ENCODE data around the gene SF3B6.

Gene SF3B6

DNA sequence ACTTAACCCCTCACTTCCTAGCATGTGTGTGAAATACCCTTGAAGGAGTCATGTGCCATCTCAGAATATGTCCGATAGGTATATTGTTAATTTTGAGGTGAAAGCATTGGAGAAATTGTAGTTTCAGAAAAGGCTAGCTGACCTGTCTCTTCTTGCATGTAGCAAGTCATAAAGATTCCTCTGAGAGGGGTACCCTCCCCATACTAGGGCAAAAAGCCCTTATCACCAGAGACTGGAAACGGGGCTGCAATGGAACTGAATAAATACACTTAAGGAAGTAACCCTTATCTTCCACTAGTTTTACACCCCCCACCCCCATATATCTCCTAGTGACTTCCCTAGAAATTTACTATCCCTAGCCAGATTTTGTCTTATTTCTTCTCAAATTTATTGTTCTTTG lies 1.8 kb upstream of the SF3B6 start:
- TF ChIP-seq, protein P1, sequence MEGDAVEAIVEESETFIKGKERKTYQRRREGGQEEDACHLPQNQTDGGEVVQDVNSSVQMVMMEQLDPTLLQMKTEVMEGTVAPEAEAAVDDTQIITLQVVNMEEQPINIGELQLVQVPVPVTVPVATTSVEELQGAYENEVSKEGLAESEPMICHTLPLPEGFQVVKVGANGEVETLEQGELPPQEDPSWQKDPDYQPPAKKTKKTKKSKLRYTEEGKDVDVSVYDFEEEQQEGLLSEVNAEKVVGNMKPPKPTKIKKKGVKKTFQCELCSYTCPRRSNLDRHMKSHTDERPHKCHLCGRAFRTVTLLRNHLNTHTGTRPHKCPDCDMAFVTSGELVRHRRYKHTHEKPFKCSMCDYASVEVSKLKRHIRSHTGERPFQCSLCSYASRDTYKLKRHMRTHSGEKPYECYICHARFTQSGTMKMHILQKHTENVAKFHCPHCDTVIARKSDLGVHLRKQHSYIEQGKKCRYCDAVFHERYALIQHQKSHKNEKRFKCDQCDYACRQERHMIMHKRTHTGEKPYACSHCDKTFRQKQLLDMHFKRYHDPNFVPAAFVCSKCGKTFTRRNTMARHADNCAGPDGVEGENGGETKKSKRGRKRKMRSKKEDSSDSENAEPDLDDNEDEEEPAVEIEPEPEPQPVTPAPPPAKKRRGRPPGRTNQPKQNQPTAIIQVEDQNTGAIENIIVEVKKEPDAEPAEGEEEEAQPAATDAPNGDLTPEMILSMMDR (IDR thresholded peaks at IDR 0.05; ENCODE audit: low read depth, low read length), result no peak
- H3K27me3 ChIP-seq (ENCODE audit: insufficient read depth, low read depth, severe bottlenecking), result no peaks in the 10 kb centered on the region
- DNase-seq, result no peak
- no peak overlapping the region for H3K4me3 ChIP-seq (ENCODE audit: low read depth, low read length)
- no peaks in the 10 kb centered on the region for H3K9me3 ChIP-seq (ENCODE audit: severe bottlenecking)
- peaks cover 36% of the 10 kb centered on the region for H3K36me3 ChIP-seq
- H3K27ac ChIP-seq, result no peak overlapping the region

DNA sequence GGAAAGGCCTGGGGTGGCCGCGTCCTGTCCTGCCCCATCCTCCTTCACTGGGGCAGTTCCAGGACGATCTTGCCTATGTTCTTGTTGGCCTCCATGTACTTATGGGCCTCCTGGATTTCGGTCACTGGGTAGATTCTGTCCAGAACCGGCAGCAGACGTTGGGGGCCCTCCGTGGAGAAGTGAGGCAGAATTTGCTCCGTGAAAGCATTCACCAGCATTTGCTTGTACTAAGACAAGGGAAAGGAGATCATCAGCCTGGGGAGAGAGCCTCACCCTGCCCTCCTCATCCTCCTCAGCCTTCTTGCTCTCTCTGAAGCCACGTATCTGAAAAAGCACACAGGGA lies 1.4 kb upstream of the SF3B6 start:
- TF ChIP-seq, protein P1 (IDR thresholded peaks at IDR 0.05; ENCODE audit: low read depth, low read length), result no peak
- no peak for DNase-seq
- H3K9me3 ChIP-seq (ENCODE audit: severe bottlenecking), result no peaks in the 10 kb centered on the region
- H3K4me3 ChIP-seq (ENCODE audit: low read depth, low read length), result peak overlapping the region; percentile 84
- peaks cover 37% of the 10 kb centered on the region for H3K36me3 ChIP-seq
- no peak overlapping the region; the same call in 1 of the 2 replicates for H3K27ac ChIP-seq
- no peaks in the 10 kb centered on the region for H3K27me3 ChIP-seq (ENCODE audit: insufficient read depth, low read depth, severe bottlenecking)

DNA sequence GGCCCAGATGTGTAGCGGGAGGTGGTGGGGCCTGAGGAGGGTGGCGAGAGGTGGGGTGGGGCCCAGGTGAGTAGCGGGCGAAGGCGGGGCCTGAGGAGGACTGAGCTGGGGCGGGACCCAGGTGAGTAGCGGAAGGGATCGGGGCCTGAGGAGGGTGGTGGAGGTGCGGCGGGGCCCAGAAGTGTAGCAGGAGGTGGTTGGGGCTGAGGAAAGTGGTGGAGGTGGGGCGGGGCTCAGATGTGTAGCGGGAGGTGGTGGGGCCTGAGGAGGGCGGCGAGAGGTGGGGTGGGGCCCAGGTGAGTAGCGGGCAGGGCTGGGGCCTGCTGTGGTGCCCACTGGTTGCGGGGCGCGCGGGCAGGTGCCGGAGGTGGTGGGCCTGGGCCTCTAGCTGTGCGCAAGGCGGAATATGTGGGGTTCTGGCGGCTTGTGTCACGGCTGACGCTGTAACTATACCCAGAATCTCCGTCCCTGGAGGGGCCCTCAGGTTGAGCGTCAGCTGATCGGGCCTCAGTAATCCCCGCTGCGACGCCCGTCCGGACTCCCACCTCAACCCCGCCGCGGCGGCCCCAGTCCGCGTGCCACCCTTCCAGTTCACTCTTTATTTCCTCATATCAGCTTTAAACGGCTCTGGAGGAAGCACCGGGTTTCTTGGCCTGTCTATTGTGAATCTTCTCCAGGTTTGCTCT lies 866 bp upstream of the SF3B6 start:
- H3K27ac ChIP-seq, result no peak overlapping the region; the same call in 1 of the 2 replicates
- no peak for DNase-seq
- TF ChIP-seq, protein P1 (IDR thresholded peaks at IDR 0.05; ENCODE audit: low read depth, low read length), result no peak

DNA sequence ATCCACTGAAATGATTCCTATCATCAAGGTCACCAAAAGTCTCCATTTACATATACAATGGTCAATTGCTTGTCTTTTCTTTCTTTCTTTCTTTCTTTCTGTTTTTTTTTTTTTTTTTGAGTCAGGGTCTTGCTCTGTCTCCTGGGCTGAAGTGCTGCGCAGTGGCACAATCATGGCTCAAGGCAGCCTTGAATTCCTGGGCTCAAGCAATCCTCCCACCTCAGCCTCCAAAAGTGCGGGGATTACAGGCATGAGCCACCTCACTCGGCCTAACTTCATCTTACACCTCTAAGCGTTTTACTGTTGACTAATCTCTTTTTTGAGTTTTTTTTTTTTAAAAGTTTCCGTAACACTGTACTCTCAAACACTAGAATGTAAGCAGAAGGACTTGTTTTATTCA lies 867 bp downstream of the SF3B6 start:
- DNase-seq, result no peak
- Histone ChIP-seq H3K9me3 (ENCODE audit: severe bottlenecking) (no peaks in the 10 kb centered on the region), H3K27ac (no peak overlapping the region; the same call in 1 of the 2 replicates), H3K27me3 (ENCODE audit: insufficient read depth, low read depth, severe bottlenecking) (no peaks in the 10 kb centered on the region), H3K4me3 (ENCODE audit: low read depth, low read length) (peak overlapping the region; percentile 84), H3K36me3 (peaks cover 51% of the 10 kb centered on the region)
- TF ChIP-seq, protein P1 (IDR thresholded peaks at IDR 0.05; ENCODE audit: low read depth, low read length), result no peak

More for the DNA sequence above, 866 bp upstream of the SF3B6 start:
- no peaks in the 10 kb centered on the region for H3K27me3 ChIP-seq (ENCODE audit: insufficient read depth, low read depth, severe bottlenecking)
- H3K4me3 ChIP-seq (ENCODE audit: low read depth, low read length), result peak overlapping the region; percentile 84
- H3K36me3 ChIP-seq, result peaks cover 37% of the 10 kb centered on the region
- no peaks in the 10 kb centered on the region for H3K9me3 ChIP-seq (ENCODE audit: severe bottlenecking)

DNA sequence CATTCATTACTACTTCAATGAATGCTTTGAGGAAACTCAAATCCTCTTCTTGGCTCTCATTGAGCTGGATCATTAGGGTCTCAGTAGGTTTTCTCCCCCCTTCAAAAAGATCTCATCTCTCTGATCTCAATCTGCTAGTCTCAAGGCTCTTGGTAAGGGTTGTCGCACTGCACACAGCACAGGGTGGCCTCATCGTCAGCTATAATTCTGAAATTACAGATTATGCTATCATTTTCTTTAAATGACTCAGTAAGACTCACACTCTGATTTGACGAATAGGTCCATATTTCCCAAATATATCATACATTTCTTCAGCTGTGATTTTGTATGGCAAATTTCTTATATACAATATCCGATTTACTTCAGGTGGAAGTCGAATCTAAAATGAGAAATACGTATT lies 2.3 kb downstream of the SF3B6 start:
- Histone ChIP-seq H3K4me3 (ENCODE audit: low read depth, low read length) (no peak overlapping the region), H3K36me3 (peaks cover 58% of the 10 kb centered on the region), H3K9me3 (ENCODE audit: severe bottlenecking) (no peaks in the 10 kb centered on the region), H3K27ac (no peak overlapping the region), H3K27me3 (ENCODE audit: insufficient read depth, low read depth, severe bottlenecking) (no peaks in the 10 kb centered on the region)
- TF ChIP-seq, protein P1 (IDR thresholded peaks at IDR 0.05; ENCODE audit: low read depth, low read length), result no peak
- DNase-seq, result no peak

DNA sequence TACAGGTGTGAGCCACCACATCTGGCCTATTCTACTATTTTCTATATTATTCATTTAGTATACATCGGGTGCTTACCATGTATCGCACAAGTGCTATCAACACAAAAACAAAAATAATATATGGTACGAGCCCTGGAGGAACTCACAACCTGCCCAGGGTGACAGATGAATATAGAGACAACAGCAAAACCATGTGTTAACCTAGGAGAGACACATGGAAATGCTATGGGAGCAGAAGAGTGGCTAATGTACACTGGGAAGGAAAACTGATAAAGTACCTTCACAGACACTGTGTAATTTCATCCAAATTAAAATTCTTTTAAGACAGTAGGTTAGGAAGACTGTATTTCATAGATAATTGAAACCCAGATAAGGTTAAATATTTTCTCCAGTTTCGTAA lies 3.9 kb downstream of the SF3B6 start:
- Histone ChIP-seq H3K27me3 (ENCODE audit: insufficient read depth, low read depth, severe bottlenecking) (no peaks in the 10 kb centered on the region), H3K9me3 (ENCODE audit: severe bottlenecking) (no peaks in the 10 kb centered on the region), H3K36me3 (peaks cover 72% of the 10 kb centered on the region), H3K27ac (no peak overlapping the region), H3K4me3 (ENCODE audit: low read depth, low read length) (no peak overlapping the region)
- TF ChIP-seq, protein P1 (IDR thresholded peaks at IDR 0.05; ENCODE audit: low read depth, low read length), result no peak
- no peak for DNase-seq

All from WERI-Rb-1 (cell line).